Brain microvascular endothelial cell (primary cell): Measurements from ENCODE around the gene RAB40C.
A peak's percentile ranks its signal among the peaks of the same experiment; 100 is the strongest.

Experiments used
- DNase-seq: peaks from one replicate; pipeline ENCODE4 v3.0.0-alpha.2; 2020
- H3K27ac ChIP-seq: fragments of 250-450 bp; sonication (Bioruptor Pico); 2 replicates; pipeline ENCODE4 v1.5.1; 2020; ENCODE audit warnings: mild to moderate bottlenecking, moderate library complexity
- H3K27me3 ChIP-seq: fragments of 250-450 bp; sonication (Bioruptor Pico); replicated peaks from 2 replicates; pipeline ENCODE4 v1.5.1; 2020; ENCODE audit warnings: mild to moderate bottlenecking
- H3K36me3 ChIP-seq: fragments of 250-450 bp; sonication (Bioruptor Pico); replicated peaks from 2 replicates; pipeline ENCODE4 v1.5.1; 2020; ENCODE audit warnings: mild to moderate bottlenecking
- H3K4me3 ChIP-seq: 2 replicates; pipeline ENCODE4 v1.5.1; 2011; ENCODE audit warnings: low read depth, mild to moderate bottlenecking, control low read depth, low read length, moderate library complexity
- in situ Hi-C: cut with HindIII; loops from 2 replicates; pipeline ENCODE4 v1.10.0; 2017; ENCODE audit warnings: low sequenced_read_pairs, low pct_ligation_motif_present
- TF ChIP-seq, protein P1 (sequence below): IDR thresholded peaks from 2 replicates; pipeline ENCODE4 v1.5.1; 2011; ENCODE audit warnings: low read depth, mild to moderate bottlenecking, moderate library complexity, low read length, control low read depth, inconsistent platforms; ENCODE audit errors: missing control alignments

Gene RAB40C

GRCh38 chr16:566475-567372 is 23.1 kb upstream of the RAB40C start, which contains the start of gene NHLRC4:
Gene NHLRC4 (plus strand): TSS chr16:567005. CDS start chr16:568048, 1,043 bp downstream.
- Histone ChIP-seq H3K27ac (no peak within 1 kb of the TSS), H3K27me3 (peaks cover 5% of the 10 kb centered on the region), H3K36me3 (no peaks in the 10 kb centered on the region), H3K4me3 (no peak within 1 kb of the TSS)
- DNase-seq: peak; percentile 56
- in situ Hi-C loops: no loop called here
- TF ChIP-seq, protein P1, sequence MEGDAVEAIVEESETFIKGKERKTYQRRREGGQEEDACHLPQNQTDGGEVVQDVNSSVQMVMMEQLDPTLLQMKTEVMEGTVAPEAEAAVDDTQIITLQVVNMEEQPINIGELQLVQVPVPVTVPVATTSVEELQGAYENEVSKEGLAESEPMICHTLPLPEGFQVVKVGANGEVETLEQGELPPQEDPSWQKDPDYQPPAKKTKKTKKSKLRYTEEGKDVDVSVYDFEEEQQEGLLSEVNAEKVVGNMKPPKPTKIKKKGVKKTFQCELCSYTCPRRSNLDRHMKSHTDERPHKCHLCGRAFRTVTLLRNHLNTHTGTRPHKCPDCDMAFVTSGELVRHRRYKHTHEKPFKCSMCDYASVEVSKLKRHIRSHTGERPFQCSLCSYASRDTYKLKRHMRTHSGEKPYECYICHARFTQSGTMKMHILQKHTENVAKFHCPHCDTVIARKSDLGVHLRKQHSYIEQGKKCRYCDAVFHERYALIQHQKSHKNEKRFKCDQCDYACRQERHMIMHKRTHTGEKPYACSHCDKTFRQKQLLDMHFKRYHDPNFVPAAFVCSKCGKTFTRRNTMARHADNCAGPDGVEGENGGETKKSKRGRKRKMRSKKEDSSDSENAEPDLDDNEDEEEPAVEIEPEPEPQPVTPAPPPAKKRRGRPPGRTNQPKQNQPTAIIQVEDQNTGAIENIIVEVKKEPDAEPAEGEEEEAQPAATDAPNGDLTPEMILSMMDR: no peak

DNA sequence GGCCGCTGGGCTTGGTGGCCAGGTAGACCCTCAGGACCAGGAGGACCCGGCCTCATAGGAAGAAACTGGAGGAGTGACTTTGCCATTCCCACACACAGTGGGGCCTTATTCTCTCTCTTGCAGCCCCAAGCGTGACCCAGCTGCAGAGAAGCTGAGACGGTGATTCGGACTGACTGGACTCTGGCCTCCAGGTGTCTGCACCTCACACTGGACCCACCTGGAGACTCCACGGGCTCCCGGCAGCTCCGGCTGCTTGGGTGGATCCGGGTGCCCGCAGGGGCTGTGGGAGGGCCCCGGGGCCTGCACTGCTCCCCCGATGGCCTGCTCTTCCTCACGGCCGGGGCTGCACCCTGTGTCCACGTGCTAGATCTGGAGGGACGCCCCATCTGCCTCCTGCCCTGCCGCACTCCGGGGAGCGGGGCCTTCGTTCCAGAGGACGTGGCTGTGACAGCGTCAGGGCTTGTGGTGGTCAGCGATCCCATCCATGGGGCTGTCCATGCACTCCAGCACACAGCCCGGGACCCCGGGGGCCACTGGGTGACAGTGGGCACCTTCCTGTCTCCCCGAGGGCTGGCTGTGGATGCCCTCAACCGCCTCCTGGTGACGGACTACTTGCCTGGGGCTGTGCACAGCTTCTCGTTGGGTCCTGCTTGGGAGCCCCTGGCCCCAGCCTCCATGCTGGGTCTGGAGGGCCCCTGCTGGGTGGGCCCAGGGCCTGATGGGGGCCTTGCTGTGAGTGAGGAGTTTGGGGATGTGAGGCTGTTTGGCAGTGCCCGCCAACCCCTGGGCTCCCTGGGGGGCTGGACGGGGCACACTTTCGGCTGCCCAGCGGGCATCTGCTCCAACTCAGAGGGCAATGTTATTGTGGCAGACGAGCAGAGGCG is 22.3 kb upstream of the RAB40C start:
- TF ChIP-seq, protein P1: no peak
- Histone ChIP-seq H3K4me3 (no peak overlapping the region), H3K36me3 (no peaks in the 10 kb centered on the region), H3K27ac (no peak overlapping the region), H3K27me3 (no peaks in the 10 kb centered on the region)
- in situ Hi-C loops: no loop called here
- DNase-seq: no peak

- TF ChIP-seq, protein P1: no peak
- H3K27ac ChIP-seq: no peak overlapping the region
- no peak for DNase-seq
- H3K4me3 ChIP-seq: no peak overlapping the region
- no peaks in the 10 kb centered on the region for H3K36me3 ChIP-seq
- in situ Hi-C loops: no loop called here
- H3K27me3 ChIP-seq: no peaks in the 10 kb centered on the region
These were observed 21.2 kb upstream of the RAB40C start for GRCh38 chr16:568401-569258.

GRCh38 chr16:569445-570254 is 20.2 kb upstream of the RAB40C start, which contains the start of gene PIGQ:
Gene PIGQ (plus strand): TSS chr16:569968. CDS start chr16:574075, 4,107 bp downstream.
- peak within 1 kb of the TSS; percentile 53 for H3K27ac ChIP-seq
- in situ Hi-C loops: no loop called here
- DNase-seq: no peak

More at GRCh38 chr16:569445-570254, 20.2 kb upstream of the RAB40C start, which contains the start of gene PIGQ:
- TF ChIP-seq, protein P1: no peak
- peak within 1 kb of the TSS; percentile 77 for H3K4me3 ChIP-seq
- peaks cover 4% of the 10 kb centered on the region for H3K36me3 ChIP-seq
- H3K27me3 ChIP-seq: no peaks in the 10 kb centered on the region
